ENCODE measurements around the gene RAD51B.

GRCh38 chr14:67814821-67815220 is 4.8 kb upstream of the RAD51B start:
- TF ChIP-seq POLR2A (IDR thresholded peaks at IDR 0.05) (no peak), CTCF (IDR thresholded peaks at IDR 0.05) (no peak), EP300 (IDR thresholded peaks at IDR 0.05) (no peak)

All from upper lobe of left lung (tissue), 4 donors.